ENCODE data around the gene CBX7. TPM values are rescaled to one million over a fixed set of nuclear protein-coding genes. Genes with fewer than 3 reads are reported as not detected.

Gene CBX7
- 5.3 and 5.5 TPM in 2 replicates for total RNA-seq
- polyA plus RNA-seq (2012), result 11.8 TPM

- DNase-seq (ENCODE audit: low read depth), result peak; percentile 88
These were observed at the start of gene CBX7 for GRCh38 chr22:39152511-39153219. Gene CBX7, minus strand, starts transcription at chr22:39152680. Its CDS starts 236 bp downstream, at chr22:39152444.

- no peak for DNase-seq (ENCODE audit: low read depth)
These were observed 45.1 kb upstream of the CBX7 start for GRCh38 chr22:39197578-39197977.

GRCh38 chr22:39194098-39194497 lies 41.6 kb upstream of the CBX7 start:
- DNase-seq (ENCODE audit: low read depth), result no peak

DNA sequence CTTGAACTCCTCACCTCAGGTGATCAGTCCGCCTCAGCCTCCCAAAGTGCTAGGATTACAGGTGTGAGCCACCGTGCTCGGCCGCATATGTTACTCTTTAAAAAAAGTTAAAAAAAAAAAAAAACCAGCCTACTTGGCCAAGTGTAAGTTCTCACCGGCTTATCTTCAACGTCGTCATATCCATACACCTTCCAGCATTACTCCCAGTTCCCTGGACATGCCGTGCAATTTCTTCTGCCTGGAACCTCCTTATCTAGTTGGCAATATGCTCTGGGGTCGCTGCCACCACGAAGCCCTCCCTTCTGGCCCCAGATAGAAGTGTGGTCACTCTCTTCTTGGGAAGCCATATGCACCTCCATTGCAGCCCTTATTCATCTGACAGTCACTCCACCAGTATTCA lies 36.3 kb upstream of the CBX7 start:
- no peak for DNase-seq (ENCODE audit: low read depth)

DNA sequence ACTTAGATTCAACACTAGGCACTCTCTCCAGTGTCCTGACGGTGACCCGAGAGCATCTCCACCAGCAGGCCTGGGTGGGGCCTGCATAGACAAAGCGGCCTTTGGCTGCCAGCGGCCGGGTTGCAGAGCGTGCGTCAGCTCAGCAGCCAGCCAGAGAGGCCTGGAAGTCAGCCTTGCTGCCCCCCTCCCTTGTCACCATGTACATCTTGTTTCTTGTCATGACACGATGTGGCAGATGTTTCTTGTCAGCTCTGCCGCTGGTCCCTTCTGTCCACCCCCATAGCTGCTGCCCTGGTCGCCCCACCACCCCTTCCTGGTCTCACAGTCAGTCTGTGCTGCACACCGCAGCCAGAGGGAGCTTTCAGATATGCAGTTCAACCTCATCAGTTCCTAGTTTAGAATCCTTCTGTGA lies 33.1 kb upstream of the CBX7 start:
- DNase-seq (ENCODE audit: low read depth), result no peak

DNA sequence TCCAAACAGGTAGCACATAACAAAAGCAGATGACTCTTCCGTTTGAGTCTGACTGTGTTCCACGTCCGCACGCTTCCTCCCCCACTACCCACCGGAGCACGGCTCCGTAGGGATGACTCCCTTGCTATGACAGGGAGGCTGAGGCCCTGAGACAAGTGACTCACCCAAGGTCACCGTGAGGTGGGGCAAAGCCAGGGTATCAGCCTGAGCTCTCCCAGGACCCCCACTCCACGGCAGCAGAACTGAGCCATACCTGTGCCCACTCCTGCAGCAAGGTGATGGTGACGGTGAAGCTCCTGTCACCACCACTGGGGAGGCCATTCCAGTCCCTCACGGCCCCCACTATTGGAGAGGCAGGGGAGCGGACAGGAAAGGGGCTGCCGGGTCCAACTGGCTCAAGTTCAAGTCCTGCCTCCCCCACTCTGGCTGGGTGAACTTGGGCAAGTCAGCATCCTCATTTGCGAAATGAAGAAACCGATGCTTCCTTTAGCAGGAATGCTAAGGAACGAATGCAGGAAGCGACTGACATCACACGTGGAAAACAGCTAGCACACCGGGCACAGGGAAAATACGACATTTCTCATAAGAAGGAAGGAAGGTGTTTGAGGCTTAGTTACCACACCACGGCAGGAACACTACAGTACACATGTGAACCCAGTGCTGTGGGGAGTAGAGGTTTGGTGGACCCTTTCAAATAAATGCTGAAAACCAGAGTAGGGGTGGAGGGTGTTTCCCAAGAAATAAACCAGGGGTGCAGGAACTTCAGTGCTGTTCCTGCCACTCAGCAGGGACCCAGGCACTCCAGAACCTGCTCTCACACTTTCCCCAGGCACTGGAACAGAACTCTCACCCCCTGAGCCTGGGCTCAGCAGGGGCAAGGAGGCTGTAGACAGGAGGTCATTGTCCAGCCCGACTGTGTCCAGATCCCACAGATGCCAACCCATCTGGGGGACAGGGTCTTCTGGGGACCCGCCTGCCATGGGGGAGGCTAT lies 32.4 kb upstream of the CBX7 start:
- no peak for DNase-seq (ENCODE audit: low read depth)

- DNase-seq (ENCODE audit: low read depth), result peak; percentile 80
These were observed 31.6 kb upstream of the CBX7 start for GRCh38 chr22:39183991-39184585.

DNA sequence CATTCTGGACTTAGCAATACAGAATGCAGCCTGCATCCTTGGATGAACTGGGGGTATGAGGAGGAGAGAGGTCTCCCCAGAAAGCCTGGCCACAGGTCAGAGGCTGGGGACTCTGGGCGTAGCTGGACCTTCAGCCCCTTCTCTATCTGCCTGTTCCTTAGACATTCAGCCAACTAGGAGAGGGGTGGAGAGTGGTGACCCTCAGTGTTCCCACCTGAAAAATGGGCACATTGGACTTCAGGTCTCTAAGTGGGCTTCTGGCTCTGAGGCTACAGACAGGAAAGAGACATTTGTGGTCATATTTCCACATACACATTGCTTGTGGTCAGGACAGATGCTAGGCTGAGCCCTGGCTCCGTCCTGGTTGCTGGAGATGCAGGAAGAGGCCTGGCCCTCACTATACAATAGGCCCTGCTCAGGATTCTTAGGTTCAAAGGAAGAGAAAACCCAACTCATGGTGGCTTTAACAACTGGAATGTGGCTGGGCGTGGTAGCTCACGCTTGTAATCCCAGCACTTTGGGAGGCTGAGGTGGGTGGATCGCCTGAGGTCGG lies 30.1 kb upstream of the CBX7 start:
- peak; percentile 45 for DNase-seq (ENCODE audit: low read depth)

DNA sequence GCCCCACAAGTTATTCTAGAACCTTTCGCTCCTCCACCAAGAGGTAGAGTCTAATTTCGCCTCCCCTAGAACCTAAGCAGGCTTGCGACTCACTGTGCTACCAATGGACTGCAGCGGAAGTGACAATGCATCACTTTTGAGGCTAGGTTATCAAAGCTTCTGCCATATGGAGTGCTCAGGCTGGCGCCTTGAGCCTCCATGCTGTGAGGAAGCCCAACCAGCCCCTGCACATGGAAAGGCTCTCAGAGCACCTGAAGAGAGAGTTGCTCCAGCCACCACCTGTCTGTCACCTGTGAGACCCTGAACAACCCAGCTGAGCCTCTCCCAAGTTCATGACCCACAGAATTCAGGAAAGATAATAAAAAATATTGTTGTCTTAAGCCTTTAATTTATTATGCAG lies 29.3 kb upstream of the CBX7 start:
- DNase-seq (ENCODE audit: low read depth), result no peak

- DNase-seq (ENCODE audit: low read depth), result no peak
These were observed 28.9 kb upstream of the CBX7 start for GRCh38 chr22:39181356-39181755.

DNA sequence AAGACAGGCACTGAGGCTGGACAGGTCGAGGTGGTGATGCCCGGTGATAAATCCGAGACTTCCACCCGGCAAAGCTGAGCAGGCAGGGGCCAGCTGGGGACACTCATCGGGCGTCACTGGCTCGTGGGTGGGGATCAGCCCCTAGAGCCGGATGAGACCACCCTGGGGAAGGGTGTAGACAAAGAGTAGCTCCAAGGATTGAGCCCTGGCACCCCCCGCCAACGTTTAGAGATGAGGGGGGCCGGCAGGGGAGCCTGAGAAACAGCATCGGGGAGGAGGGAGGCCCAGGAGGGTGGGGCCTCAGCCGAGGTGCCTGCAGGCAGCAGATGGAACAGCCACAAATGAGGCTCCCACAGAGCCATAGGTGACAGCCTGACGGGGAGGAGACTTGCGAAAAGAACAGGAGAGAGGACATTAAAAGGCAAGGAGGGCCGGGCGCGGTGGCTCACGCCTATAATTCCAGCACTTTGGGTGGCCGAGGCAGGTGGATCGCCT lies 27.4 kb upstream of the CBX7 start:
- DNase-seq (ENCODE audit: low read depth), result no peak

DNA sequence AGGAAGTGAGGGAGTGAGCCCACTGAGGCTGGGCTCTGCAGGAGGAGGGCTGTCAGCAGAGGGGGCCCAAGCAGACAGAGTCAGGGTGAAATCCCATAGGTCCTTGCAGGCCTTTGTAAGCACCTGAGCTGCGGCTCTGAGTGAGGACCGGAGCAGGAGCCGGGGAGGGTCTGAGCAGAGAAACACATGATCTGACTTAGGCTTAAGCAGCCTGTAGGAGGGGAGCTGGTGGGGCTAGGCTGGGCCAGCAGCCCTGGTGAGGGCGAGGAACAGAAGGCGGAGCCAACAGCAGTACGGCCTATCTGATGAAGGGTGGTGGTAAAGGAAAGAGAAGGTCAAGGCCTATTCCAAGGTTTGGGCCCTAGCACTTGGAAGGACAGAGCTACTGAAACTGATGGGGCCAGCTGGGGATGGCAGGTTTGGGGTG lies 26.9 kb upstream of the CBX7 start:
- DNase-seq (ENCODE audit: low read depth), result no peak

DNA sequence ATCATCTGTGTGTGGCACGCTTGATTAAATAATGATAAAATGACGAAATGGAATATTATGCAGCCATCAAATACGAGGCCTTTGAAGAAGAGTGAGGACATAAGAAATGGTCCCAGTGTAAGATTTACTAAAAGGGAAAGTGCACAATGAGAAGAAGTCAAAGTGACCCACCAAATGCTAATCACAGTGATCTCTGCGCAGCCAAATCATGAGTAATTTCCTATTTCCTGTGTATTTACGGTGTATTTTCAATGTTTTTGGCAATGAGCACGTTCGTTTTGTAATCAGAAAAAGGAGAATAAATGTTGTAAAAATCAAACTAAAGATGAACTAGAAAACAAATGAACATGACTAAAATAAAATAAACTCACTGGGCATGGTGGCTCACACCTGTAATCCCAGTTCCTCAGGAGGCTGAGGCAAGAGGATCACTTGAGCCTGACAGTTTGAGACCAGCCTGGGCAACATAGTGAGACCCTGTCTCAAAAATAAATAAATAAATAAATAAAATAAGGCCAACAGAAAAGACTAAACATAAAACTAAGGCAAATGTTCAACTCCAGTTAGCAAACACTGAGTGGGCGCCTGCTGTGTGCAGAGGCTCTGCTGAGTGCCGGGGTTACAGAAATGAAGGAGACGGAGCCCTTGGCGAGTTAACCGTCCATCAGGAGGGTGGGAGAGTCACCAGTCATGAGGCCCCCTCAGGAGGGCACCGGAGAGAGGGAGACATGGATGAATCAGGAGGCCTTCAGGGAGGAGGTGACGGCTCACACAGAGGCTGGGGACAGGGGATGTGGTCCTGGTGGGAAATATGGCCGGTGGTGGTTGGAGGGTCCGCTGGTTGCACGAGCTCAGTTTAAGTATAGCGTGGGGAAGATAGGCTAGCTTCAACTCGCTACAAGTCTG lies 26.0 kb upstream of the CBX7 start:
- DNase-seq (ENCODE audit: low read depth), result no peak

DNA sequence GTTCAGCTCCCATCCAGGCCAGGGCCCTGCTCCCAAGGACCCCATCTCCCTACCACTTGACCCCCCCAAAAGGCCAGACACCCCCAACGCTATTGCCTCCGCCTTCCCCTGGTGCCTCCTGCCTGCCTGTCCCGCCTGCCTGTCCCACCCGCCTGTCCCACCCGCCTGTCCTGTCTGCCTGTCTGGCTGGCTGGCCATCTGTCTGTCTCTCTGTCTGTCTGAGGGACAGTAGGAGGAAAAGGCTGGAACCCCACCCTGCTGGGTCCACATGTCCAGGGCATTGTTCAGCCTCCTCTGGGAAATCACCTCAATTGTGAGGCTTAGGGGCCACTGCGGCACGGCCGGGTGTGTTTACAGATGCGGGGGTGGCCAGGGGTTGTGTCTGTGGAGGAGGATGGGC lies 25.3 kb upstream of the CBX7 start:
- no peak for DNase-seq (ENCODE audit: low read depth)

GRCh38 chr22:39177456-39177775 lies 24.9 kb upstream of the CBX7 start:
- no peak for DNase-seq (ENCODE audit: low read depth)

- no peak for DNase-seq (ENCODE audit: low read depth)
These were observed 24.4 kb upstream of the CBX7 start for GRCh38 chr22:39176714-39177455.

- peak; percentile 90 for DNase-seq (ENCODE audit: low read depth)
These were observed 23.7 kb upstream of the CBX7 start for GRCh38 chr22:39176143-39176713.

GRCh38 chr22:39175353-39176142 lies 23.1 kb upstream of the CBX7 start:
- peak; percentile 51 for DNase-seq (ENCODE audit: low read depth)

Measured in myocyte (in vitro differentiated cells).